Effector CD4-positive, alpha-beta T cell (primary cell): ENCODE measurements around the gene C12orf50. TPM values are rescaled to one million over a fixed set of nuclear protein-coding genes. Genes with fewer than 3 reads are reported as not detected.
"Not testable (repeated sequence)": the region's sequence is repeated elsewhere in the genome, so short reads cannot be mapped to it uniquely, and the experiment has no call there.

ENCODE experiments used
- DNase-seq: peaks from one replicate; pipeline ENCODE4 v3.0.0-alpha.2; 2020
- total RNA-seq: gene quantifications from one replicate; lab custom pipeline; 2026; lab: John Stamatoyannopoulos, UW

Gene C12orf50, protein sequence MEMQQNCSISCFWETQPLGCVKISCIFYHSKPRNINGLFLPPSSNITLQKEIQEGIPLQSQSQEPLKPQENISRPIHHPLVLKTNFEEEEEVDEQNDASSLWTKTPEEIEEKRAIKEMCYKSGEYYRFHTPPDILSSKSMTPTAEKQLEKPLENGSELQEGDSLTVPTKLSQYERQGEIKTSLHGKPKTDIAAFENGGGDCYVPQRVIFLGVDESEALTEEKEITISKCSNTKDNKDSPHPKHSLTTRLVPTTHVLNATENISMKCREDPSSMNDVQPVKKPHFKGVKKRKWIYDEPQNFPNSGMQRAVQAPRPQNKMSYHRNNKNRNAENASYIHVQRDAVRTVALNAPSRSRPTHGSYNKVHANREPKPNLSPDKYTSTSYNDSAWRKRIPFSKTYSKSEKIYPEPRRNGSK
- total RNA-seq: not detected

DNA sequence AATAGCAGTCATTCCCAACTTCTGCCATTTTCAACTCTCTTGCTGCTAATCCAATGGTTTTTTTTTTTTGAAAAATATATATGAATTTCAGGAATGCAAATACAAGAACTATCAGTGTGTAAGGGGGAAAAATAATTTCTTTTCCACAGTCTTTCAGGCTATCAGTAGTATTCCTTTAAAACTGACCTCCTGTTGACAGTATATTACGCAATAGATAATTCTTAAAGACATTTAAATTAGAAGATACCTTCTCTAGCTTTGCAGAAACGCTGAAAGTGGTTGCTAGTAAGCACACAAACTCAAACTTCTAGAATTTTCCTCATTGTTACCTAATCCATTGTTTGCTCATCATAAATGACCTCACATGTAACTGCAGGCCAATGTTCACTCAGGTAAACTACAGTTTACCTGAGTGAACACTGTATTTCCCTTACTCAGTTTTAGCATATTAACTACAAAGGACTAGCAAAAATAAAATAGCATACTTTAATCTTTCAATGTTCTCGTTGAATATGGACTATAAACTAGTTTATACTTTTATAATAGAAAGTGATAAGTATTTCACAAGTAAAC, at the start of gene C12orf50:
C12orf50 (minus strand) TSS at position 309 of the 573 bp plus-strand sequence. CDS start 2,439 bp downstream, outside the sequence.
- DNase-seq: no peak

DNA sequence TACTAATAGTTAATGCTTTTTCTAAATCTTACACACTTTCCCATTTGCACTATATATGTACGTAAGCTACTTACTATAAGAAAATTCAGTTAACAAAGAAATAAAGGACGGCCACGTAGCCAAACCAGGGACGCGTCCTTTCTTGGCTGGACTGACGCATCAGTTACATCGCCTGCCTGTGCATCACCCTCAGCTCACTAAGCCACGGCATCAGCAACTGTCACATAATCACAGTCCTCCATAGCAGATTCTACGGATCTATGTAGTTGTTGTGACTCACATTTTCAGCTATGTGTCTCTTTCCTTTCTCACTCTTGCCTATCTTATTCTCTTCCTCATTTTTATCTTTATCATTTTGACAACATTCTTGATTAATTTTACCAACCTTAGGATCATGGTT, 38.1 kb upstream of the C12orf50 start:
- no peak for DNase-seq

DNA sequence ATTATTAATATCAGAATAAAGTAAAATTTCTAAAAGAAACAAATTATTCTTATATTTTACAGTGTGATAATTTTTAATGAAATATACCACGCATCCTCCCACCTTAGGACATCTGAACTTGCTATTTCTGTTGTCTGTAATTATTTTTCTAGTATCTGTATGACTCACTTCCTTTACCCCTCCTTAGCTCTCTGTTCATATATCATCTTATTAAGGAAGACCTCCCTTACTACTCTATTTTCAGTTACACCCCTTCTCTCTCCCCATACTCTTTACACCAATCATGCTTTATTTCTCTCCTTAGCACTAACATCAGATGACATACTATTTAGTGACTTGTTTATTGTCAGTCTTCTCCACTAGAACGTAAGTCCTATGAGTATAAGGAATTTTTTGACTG, 34.2 kb upstream of the C12orf50 start:
- no peak for DNase-seq

DNA sequence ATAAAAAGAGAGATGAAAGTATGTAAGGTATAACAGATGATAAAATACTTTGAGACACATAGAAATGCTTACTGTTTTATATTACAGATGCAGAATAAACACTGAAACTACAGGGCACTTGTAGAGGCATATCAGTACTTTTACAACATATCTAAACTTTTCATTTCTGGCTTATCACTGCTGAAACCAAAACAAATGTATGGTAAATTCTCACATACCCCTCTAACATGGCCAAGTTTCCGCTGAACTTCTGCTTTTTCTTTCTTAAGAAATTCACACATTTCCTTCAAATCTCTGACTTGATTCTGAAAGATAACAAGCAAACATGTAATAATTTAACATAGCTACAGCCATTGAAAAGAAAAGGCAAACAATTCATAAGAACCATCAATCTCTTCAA, 33.3 kb upstream of the C12orf50 start:
- no peak for DNase-seq

DNA sequence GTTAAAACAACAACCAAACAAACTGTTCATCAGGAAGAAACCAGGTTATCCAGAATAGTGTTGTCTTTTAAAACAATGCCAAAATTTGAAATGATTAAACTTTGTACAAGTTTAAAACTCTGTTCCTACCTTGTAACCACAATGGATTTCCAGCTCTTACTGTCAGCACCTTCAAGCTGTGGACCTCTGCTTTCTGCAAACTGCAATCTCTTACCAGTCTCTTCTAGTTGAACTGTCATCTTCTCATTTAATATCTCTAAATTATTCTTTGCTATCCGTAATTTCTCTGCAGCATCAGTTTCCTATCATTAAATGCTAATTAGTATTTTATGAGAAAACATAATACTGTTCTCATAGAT, 29.5 kb upstream of the C12orf50 start:
- DNase-seq: no peak

DNA sequence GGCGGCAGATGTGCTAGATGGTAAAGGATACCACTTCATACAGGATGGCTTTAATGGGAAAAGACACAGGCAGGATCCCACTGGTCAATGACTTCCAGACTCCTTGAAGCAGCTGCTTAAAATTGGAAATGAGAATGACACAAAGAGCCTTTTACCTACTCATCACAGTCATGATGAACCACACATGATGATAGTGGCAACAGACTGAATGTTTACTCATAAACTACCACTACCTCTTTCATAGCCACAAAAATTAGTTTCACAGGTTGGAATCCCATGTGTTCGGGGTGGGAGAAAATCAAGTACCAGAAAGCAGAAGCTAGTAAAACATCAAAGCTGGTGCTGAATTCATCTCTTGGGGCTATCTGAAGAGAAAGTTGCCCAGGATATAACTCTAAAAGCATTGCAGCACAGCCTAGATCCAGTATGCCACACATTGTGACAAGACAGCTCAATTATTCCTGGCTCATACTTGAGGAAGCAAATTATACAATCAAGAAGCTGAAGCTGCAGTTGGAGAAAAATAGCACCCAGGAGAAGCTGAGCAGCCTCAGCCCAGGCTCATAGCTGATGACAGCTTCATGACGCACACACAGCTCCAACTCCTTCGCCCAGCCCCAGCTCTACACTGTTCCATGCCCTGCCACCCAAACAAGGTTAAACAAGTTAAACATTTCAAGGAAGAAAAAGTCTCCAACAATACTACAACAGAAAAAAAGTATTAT, 29.0 kb upstream of the C12orf50 start:
- no peak for DNase-seq

DNA sequence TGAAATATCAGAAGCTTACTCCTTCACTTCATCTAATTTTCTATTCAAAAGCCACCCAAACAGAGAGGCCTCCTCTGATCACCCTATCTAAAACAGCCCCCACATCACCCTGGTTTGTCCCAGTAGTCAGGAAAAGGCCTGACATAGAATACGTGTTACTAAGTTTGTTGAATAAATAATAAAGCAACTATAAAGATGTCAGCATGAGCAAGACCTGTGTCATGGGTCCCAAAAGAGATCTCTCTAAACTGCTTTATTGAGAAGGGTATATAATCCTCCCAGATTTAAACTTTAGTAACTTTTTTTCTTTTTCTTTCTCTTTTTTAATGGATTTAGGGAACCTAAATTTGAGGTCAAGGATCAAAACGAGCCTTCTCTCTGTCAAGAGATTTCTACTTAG, 27.4 kb upstream of the C12orf50 start:
- no peak for DNase-seq

DNA sequence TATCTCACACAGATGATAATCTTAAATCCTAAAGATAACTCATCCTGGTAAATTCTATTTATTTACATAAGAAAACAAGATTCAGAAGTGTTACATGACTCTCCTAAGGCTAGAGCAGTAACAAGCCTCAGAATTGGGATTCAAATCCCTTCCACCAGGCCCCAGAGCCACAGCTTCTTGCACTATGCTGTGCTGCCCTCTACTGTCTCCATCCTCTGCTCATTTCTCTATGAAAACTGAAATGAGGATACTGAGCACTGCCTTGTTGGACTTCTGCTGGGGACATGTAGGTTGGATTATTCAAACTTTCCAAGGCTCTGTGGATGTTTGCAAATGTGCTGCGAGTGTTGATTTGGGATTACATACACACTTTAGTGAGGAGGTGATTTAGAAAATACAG, 23.5 kb upstream of the C12orf50 start:
- no peak for DNase-seq

DNA sequence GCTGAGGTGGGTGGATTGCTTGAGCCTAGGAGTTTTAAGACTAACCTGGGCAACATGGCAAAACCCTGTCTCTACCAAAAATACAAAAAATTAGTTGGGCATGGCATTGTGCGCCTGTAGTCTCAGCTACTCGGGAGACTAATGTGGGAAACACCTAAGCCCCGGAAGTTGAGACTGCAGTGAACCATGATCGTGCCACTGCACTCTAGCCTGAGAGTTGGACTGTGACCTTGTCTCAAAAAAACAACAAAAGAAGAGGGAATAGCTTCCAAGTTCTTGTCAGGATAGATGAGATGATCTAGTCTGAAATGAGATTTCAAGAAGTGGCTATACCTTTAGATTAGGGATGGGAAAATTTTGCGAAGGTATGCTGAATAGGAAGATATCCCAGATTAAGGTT, 14.8 kb upstream of the C12orf50 start:
- DNase-seq: no peak

DNA sequence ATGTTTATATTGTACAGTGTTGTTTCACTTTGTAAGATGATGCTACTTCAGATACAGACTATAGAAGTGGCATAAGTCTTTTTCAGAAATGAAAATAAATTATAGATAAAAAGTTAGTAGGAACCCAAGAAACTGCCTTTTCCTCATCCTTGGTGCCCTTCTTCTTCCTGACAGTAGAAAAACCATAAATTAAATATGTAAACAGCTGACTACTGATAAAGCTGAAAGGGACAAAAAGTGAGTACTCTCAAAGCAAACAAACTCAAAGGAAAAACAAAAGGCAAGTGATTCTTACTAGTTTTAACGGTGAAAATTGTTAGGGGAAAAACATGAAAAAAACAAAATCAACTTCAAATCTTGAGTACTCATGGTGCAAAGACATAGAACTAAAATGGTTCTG, 8.6 kb upstream of the C12orf50 start:
- DNase-seq: no peak

DNA sequence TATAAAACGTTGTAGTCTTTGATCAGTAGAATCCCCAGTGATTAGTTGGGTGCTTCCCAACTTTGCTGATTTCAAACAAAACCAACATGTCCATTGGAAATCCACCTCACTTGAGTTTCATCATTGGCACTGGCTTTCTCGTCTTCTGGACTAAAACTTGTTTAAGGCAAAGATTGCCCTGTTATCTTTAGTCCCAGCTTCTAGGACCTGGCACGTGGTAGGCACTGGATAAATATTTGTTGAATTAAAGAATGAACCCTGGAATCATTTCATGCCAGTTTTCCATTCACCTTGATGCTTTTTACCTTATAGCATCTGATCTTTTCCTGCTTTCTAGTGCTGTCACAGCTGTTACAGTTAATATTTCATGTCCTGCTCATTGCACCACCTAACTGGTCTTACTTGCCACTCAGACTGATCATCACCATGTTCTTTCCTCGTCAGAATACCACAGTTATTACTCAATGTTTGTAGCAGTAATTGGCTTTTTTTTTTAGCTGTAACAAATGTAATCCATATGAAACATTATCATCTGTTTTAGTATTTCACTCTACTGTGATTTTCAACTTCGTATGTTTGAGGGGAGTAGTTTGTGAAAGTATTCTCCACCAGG, 7.3 kb upstream of the C12orf50 start:
- DNase-seq: no peak

DNA sequence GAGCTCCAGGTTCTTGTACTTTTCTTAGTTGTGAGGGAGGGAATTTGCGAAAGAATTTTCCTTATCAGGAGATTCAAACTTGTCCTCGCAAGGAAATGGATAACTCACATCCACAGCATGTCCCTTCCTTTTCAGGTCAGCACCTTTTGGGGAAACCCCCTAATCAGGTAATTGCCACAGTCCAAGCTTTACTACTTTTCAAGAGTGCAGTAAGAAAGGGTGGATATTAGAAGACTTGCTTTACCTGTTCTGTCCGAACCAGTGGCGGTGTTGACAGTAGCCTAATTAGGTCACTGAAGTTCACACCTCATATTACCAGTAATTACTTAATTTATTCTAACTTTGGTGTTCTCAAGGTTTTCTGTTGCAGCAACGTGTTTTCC, 6.7 kb upstream of the C12orf50 start:
- no peak for DNase-seq

DNA sequence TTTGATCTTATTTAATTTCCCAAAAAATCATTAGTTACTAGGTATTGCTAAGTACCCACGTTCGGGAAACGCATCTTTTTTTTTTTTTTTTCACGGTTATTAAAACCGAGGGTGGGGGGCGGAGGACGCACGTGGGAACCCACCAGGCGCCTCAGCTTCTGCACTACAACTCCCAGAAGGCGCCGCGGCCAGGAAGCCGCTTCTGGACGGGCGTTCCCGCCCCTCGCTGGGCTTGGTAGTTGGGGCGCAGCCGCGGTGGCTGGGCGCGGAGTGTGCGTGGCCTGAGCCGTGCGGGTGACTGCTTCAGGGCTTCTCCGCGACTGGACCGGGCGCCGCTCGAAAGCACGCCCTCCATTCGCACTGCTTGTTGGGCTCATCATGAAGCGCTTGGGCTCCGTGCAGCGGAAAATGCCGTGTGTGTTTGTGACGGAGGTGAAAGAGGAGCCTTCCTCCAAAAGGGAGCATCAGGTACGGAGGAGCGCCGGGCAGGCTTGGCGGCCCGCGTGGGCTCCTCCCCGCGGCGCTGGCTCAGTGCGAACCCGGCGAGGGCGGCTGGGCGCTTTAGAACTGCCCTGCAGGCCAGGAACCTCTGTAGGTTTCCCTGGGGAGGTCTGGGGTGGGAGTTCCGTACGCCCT, 6.2 kb upstream of the C12orf50 start:
- DNase-seq: peak; percentile 83

DNA sequence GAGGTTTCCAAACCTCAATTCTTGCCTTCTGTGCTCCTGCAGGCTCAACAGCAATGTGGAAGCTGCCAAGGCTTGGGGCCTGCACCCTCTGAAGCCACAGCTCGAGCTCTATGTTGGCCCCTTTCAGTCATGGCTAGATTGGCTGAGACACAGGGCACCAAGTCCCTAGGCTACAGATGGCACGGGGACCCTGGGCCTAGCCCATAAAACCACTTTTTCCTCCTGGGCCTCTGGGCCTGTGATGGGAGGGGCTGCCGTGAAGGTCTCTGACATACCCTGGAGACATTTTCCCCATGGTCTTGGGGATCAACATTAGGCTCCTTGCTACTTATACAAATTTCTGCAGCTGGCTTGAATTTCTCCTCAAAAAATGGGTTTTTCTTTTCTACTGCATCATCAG, 2.0 kb upstream of the C12orf50 start:
- not testable (repeated sequence) for DNase-seq

DNA sequence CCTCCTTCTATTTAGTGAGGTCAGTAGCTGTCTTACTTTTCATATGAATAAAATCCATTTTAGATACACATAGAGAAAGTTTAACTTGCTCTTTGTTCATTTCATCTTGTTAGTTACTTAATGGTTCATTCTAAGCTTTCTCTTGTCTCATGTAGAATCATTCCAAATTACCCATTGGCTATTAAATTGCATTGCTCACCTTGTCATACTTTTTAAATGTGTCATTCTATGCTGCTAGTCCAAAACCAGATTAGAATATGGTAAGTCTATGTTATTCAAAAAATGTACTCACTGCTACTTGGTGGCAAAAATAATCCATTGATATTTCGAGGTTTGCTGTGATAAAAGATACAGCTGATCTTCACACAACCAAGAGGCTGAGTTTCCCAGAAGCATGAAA, 3.0 kb downstream of the C12orf50 start:
- no peak for DNase-seq

DNA sequence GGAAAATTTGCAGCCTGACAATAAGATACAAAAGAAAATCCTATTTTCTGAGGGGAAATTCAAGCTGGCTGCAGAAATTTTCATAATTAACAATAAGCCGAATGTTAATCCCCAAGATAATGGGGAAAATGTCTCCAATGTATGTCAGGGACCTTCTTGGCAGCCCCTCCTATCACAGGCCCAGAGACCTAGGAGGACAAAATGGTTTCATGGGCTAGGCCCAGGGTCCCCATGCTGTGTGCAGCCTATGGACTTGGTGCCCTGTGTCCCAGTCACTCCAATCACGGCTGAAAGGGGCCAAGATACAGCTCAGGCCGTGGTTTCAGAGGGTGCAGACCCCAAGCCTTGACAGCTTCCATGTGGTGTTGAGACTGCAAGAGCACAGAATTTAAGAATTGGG, 11.2 kb downstream of the C12orf50 start:
- DNase-seq: no peak

DNA sequence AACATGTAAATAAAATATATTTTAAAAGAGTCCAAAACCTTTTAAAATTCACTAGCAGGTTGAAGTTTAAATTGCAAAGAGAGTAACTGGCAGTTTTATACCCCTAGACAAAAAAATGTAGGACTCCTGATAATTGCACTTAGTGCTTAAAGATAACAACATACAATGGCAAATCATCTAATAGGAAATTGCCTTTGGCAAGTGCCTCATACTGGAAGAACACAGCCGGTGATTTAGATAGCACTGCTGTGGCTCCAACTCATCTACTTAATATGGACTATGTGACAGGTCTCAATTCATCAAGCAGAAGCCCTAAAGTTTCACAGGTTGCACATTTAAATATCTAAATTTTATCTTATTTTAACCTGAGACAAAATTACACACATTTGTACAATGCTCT, 13.4 kb downstream of the C12orf50 start:
- no peak for DNase-seq

DNA sequence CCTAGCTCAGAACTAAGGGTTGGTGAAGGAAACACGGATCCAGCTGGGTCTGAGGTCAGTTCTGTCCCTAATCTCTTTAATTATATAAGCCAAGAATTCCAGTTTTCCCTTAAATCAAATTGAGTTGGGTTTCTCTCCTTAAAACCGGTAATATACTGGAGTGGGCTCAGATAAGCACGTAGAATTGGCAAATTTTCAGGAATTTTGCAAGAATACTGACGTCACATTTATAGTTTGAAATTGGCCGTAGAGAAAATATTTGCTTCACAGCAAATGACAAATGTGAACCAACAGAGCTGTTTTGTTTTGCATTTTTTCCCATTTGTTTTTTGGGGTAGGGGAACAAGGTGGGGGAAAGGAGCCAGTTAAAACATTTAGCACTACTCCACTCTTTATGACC, 17.4 kb downstream of the C12orf50 start:
- no peak for DNase-seq

DNA sequence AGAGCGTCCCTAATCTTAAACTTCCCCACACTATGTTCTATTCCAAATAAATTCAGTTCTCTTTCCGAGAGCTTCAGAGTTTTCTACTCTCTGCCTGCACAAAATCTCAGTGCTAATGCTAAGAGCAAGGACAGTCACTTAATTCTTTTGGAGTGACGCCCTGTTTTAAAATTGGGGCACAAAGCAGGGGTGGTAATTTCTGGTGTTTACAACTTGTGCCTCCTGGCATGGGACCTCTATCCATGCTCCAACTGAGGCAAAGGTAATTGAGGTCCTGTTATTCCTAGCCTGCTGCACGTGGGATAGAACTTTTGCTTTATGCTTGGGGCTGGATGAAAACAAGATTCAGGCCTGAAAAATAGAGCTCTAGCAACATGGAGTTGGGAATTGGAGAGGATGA, 22.9 kb downstream of the C12orf50 start:
- DNase-seq: no peak

DNA sequence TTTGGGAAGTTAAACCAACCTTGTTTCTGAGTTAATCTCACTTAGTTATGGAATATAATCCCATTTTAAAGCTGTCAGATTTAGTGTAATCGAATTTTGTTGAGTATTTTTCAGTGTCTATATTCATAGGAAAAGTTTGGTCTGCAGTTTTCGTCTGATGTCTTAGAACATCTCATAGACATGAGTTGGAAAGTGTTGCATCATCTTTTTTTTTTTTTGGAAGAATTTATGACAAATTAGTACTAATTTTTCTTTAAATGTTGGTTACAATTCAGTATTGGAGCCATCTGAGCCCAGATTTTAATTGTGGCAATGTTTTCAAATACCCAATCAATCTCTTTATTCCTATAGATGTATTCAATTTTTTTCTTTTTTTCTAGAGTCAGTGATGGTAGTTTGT, 27.9 kb downstream of the C12orf50 start:
- no peak for DNase-seq

DNA sequence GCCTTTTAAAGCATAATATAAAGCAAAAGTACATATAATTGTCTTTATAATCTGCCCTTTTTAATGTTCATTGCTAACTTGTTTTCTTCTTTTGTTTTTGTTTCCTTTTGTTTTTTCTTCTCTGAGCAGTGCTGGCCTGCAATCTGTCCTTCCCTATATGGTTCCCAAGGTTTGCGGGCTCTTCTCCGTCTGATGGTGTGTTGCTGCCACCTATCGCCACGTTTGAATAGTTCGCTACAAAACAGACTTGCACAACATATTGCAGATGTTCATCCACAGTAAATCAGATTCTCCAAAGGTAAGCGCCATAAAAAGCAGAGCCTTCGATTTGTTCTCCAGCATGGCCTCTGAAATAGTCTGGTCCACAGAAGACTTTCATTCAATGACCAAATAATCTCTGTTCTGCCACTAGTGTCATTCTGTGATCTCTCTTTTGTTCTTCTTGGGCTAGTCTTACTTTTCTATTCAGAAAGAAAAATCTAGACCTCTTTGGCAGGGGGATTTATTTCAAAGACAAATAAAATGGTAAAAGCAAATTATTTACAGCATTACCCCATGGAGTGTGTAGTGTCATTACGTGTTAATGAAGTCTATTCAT, 33.5 kb downstream of the C12orf50 start:
- peak; percentile 2 for DNase-seq

DNA sequence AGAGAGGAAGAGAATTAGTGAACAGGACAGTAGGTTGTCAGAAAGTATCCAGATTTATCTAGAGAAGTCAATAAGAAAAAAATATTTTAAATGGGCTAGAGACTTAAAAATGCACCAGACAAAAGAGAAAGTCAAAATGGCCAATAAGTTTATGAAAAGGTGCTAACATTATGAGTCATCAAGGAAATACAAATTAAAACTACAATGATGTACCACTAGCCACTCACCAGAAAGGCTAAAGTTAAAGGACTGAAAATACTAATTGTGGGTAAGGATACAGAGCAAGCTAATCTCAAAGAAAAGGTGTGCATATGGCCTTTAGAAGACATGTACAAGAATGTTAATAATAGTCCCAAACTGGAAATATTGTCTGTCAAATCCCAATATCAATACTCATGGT, 37.7 kb downstream of the C12orf50 start:
- DNase-seq: no peak

DNA sequence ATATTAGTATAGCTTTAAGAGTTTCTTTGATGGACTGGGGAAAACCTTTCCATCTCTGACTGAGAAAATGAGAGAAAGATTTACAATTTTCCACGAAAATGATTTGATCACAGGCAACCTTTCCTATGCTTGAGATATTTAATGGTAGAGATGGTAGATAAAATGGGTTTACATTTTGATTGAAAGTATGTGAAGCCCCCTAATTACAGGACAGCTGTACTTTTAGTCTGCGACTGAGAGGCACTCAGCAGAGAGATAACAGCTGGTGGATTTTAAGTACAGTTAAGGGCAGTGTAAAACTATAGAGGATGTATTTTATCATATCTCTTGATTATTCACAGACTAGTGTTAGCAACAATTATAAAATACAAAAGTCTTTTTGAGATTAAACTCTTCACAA, 40.7 kb downstream of the C12orf50 start:
- no peak for DNase-seq
